ENCODE data around the gene ARHGAP33. TPM values are rescaled to one million over a fixed set of nuclear protein-coding genes. Genes with fewer than 3 reads are reported as not detected.

The ARHGAP33 gene
- total RNA-seq, 1 experiment from 2014 or later: 3.7 TPM

DNA sequence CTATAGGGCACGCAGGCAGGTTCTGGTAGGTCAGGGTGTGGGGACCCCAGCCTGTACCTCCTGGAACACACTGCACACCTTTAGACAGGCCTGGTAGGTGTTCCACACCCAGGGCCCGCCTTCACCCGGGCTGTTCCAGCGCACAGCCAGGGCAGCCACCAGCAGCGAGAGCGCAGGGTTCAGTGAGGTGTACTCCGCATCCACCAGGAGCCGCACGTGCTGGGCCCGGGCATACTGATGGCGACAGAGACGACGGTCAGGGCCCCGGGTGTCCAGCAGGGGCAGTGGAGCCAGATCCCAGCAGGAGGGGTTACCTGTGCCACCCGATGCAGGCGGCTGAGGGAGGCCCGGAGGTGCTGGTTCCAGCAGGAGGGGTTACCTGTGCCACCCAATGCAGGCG lies 31.2 kb downstream of the ARHGAP33 start:
- intact Hi-C loops (cut with micrococcal nuclease): no loop called here
- ATAC-seq: no peak

DNA sequence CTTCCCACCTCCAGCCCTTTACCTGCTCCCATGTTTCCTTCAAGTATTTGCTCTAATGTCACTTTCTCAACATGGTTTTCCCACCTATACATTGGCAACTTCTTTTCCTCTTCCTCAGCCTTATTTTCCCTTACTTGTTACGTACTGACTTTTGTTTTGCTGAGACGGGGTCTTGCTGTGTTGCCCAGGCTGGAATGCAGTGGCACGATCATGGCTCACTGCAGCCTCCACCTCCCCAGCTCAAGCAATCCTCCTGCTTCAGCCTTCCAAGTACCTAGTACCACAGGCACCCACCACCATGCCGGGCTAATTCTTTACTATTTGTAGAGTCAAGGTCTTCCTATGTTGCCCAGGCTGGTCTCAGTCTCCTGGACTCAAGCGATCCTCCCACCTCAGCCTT lies 32.3 kb downstream of the ARHGAP33 start:
- H3K27ac ChIP-seq (ENCODE audit: low read length): no peak overlapping the region
- H3K9ac ChIP-seq (ENCODE audit: low read length): no peak overlapping the region
- no peak overlapping the region for H2AFZ ChIP-seq (ENCODE audit: low read length)
- no peak for ATAC-seq
- no peaks in the 10 kb centered on the region for H4K20me1 ChIP-seq (ENCODE audit: low read length)
- H3K79me2 ChIP-seq (ENCODE audit: low read length): no peaks in the 10 kb centered on the region
- intact Hi-C loops (cut with micrococcal nuclease): no loop called here
- H3K9me3 ChIP-seq (ENCODE audit: low read length): no peaks in the 10 kb centered on the region
- no peak for DNase-seq
- no peaks in the 10 kb centered on the region for H3K4me1 ChIP-seq (ENCODE audit: insufficient read depth, low read length)
- H3K9me2 ChIP-seq (replicated peaks; ENCODE audit: low read length): no peaks in the 10 kb centered on the region
- H3K36me3 ChIP-seq (ENCODE audit: low read depth, low read length): no peaks in the 10 kb centered on the region
- POLR2A ChIA-PET (ENCODE audit: unreplicated experiment): no interaction called here
- CTCF ChIA-PET: no interaction called here
- TF ChIP-seq EZH2phosphoT487 (IDR thresholded peaks at IDR 0.05; ENCODE audit: borderline replicate concordance, low read length) (no peak), EZH2 (IDR thresholded peaks at IDR 0.05; ENCODE audit: low read length, unreplicated experiment) (no peak)
- TF ChIP-seq, protein P1, sequence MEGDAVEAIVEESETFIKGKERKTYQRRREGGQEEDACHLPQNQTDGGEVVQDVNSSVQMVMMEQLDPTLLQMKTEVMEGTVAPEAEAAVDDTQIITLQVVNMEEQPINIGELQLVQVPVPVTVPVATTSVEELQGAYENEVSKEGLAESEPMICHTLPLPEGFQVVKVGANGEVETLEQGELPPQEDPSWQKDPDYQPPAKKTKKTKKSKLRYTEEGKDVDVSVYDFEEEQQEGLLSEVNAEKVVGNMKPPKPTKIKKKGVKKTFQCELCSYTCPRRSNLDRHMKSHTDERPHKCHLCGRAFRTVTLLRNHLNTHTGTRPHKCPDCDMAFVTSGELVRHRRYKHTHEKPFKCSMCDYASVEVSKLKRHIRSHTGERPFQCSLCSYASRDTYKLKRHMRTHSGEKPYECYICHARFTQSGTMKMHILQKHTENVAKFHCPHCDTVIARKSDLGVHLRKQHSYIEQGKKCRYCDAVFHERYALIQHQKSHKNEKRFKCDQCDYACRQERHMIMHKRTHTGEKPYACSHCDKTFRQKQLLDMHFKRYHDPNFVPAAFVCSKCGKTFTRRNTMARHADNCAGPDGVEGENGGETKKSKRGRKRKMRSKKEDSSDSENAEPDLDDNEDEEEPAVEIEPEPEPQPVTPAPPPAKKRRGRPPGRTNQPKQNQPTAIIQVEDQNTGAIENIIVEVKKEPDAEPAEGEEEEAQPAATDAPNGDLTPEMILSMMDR (conservative IDR thresholded peaks at IDR 0.05; ENCODE audit: low read depth, low read length): no peak
- no TSS peak for BruUV-seq (replicated peaks)
- H3F3A ChIP-seq (ENCODE audit: low read length, unreplicated experiment): no peaks in the 10 kb centered on the region
- no peaks in the 10 kb centered on the region for H3K27me3 ChIP-seq (ENCODE audit: low read length)
- H3K4me3 ChIP-seq (ENCODE audit: low read length): no peak overlapping the region
- H3K4me2 ChIP-seq (ENCODE audit: low read length): no peak overlapping the region

More for the DNA sequence above, 31.2 kb downstream of the ARHGAP33 start:
- ChIA-PET CTCF (no interaction called here), POLR2A (ENCODE audit: unreplicated experiment) (no interaction called here)
- BruUV-seq (replicated peaks): no TSS peak
- Histone ChIP-seq H3K4me2 (ENCODE audit: low read length) (no peak overlapping the region), H4K20me1 (ENCODE audit: low read length) (no peaks in the 10 kb centered on the region), H3K4me3 (ENCODE audit: low read length) (no peak overlapping the region), H3K27ac (ENCODE audit: low read length) (no peak overlapping the region), H3K9me2 (replicated peaks; ENCODE audit: low read length) (no peaks in the 10 kb centered on the region), H2AFZ (ENCODE audit: low read length) (no peak overlapping the region), H3K4me1 (ENCODE audit: insufficient read depth, low read length) (no peaks in the 10 kb centered on the region), H3K36me3 (ENCODE audit: low read depth, low read length) (no peaks in the 10 kb centered on the region), H3F3A (ENCODE audit: low read length, unreplicated experiment) (no peaks in the 10 kb centered on the region), H3K9me3 (ENCODE audit: low read length) (no peaks in the 10 kb centered on the region), H3K79me2 (ENCODE audit: low read length) (no peaks in the 10 kb centered on the region), H3K9ac (ENCODE audit: low read length) (no peak overlapping the region), H3K27me3 (ENCODE audit: low read length) (no peaks in the 10 kb centered on the region)
- TF ChIP-seq, protein P1 (conservative IDR thresholded peaks at IDR 0.05; ENCODE audit: low read depth, low read length): no peak
- TF ChIP-seq EZH2phosphoT487 (IDR thresholded peaks at IDR 0.05; ENCODE audit: borderline replicate concordance, low read length) (no peak), EZH2 (IDR thresholded peaks at IDR 0.05; ENCODE audit: low read length, unreplicated experiment) (no peak)
- no peak for DNase-seq

DNA sequence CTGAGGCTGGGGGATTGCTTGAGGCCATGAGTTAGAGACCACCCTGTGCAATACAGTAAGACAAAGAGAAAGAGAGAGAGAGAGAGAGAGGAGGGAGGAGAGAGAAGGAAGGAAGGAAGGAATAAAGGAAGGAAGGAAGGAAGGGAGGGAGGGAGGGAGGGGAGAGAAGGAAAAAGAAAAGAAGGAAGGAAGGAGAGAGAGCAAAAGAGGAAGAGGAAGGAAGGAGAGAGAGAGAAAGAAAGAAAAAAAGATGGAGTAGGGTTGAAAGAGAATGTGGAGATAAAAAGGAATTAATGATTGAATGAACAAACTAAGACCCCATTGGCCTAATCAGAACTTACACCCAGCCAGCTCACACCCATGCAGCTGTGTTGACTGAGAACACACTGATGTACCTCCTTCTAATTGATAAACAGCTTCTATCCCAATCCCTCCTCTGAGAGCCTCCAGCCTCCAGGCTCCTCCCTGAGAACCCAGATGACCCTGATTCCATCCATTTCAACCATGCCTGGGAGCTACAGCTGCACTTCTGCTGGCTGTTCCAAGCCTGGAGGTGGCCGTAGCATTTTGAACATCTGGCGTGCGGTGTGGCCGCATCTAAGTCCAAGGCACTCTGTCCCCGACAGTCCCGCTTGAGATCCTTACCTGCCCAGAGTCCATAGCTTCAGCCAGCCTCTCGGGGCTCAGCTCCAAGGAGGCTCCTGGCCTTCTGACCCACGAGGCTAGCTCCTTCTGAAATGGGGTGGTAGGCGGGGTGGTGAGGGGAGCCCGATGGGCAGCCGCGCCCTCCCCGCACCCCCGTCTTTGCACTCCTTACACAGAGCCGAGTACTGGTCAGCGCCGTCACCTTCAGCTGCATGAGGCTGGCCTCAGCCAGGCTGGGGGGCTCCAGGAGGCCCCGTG lies 36.2 kb downstream of the ARHGAP33 start:
- no peaks in the 10 kb centered on the region for H3K27me3 ChIP-seq (ENCODE audit: low read length)
- H3K4me2 ChIP-seq (ENCODE audit: low read length): no peak overlapping the region
- ATAC-seq: no peak
- no peak overlapping the region for H2AFZ ChIP-seq (ENCODE audit: low read length)
- ChIA-PET CTCF (no interaction called here), POLR2A (ENCODE audit: unreplicated experiment) (no interaction called here)
- H3K4me3 ChIP-seq (ENCODE audit: low read length): no peak overlapping the region
- BruUV-seq (replicated peaks): no TSS peak
- H4K20me1 ChIP-seq (ENCODE audit: low read length): no peaks in the 10 kb centered on the region
- no peak overlapping the region for H3K27ac ChIP-seq (ENCODE audit: low read length)
- H3K9ac ChIP-seq (ENCODE audit: low read length): no peak overlapping the region
- H3K79me2 ChIP-seq (ENCODE audit: low read length): no peaks in the 10 kb centered on the region
- no peaks in the 10 kb centered on the region for H3K4me1 ChIP-seq (ENCODE audit: insufficient read depth, low read length)
- H3K9me2 ChIP-seq (replicated peaks; ENCODE audit: low read length): no peaks in the 10 kb centered on the region
- no peaks in the 10 kb centered on the region for H3K9me3 ChIP-seq (ENCODE audit: low read length)
- intact Hi-C loops (cut with micrococcal nuclease): no loop called here
- no peaks in the 10 kb centered on the region for H3F3A ChIP-seq (ENCODE audit: low read length, unreplicated experiment)
- TF ChIP-seq EZH2 (IDR thresholded peaks at IDR 0.05; ENCODE audit: low read length, unreplicated experiment) (no peak), EZH2phosphoT487 (IDR thresholded peaks at IDR 0.05; ENCODE audit: borderline replicate concordance, low read length) (no peak)
- TF ChIP-seq, protein P1 (conservative IDR thresholded peaks at IDR 0.05; ENCODE audit: low read depth, low read length): no peak
- DNase-seq: no peak
- H3K36me3 ChIP-seq (ENCODE audit: low read depth, low read length): no peaks in the 10 kb centered on the region
